ENCODE data around the gene EFNB3. TPM values are rescaled to one million over a fixed set of nuclear protein-coding genes. Genes with fewer than 3 reads are reported as not detected.

Gene EFNB3
- total and polyA plus RNA-seq, 3 experiments from 2014 or later, result not detected

DNA sequence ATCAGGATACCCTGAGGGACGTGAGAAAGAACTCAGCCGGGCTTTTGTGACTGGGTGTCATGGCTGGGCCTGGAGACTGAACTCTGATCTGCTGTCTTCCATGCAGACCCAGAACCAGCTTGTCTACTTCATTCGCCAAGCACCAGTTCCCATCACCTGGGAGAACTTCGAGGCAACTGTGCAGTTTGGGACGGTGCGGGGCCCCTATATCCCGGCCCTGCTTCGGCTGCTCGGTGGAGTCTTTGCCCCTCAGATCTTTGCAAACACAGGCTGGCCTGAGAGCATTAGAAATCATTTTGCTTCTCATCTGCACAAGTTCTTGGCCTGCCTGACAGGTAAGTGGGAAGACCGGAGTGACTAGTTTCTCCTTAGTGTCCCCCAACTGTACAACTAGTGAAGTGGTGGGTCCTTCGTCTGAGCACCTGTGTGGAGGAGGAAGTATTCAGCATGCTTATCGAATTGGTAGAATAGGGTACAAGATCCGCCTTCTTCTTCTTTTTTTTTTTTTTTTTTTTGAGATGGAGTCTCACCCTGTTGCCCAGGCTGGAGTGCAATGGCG lies 28.1 kb downstream of the EFNB3 start:
- Mint-ChIP-seq H3K27ac (no peak overlapping the region), H3K9me3 (no peaks in the 10 kb centered on the region), H3K4me1 (no peaks in the 10 kb centered on the region), H3K4me3 (no peak overlapping the region), H3K27me3 (peaks cover 15 to 21% of the 10 kb centered on the region in 2 donors), H3K36me3 (no peaks in the 10 kb centered on the region)
- Histone ChIP-seq H3K9me3 (ENCODE audit: low read length) (no peaks in the 10 kb centered on the region), H3K4me1 (ENCODE audit: insufficient read depth, low read length) (no peaks in the 10 kb centered on the region), H3K36me3 (ENCODE audit: insufficient read depth, low read length) (no peaks in the 10 kb centered on the region), H3K27me3 (ENCODE audit: insufficient read depth, low read length, poor library complexity, severe bottlenecking) (no peaks in the 10 kb centered on the region), H3K4me3 (ENCODE audit: low read length) (no peak overlapping the region), H3K27ac (ENCODE audit: low read depth, low read length) (no peak overlapping the region)
- POLR2A ChIA-PET, result no interaction called here
- CTCF ChIA-PET, result no interaction called here
- DNase-seq, result no peak

GRCh38 chr17:7737601-7738000 lies 32.6 kb downstream of the EFNB3 start:
- H3K36me3 Mint-ChIP-seq, result no peaks in the 10 kb centered on the region
- ChIA-PET POLR2A (no interaction called here), CTCF (no interaction called here)
- no peak overlapping the region for H3K27ac Mint-ChIP-seq
- Histone ChIP-seq H3K4me3 (ENCODE audit: low read length) (no peak overlapping the region), H3K36me3 (ENCODE audit: insufficient read depth, low read length) (no peaks in the 10 kb centered on the region), H3K9me3 (ENCODE audit: low read length) (no peaks in the 10 kb centered on the region), H3K27ac (ENCODE audit: low read depth, low read length) (no peak overlapping the region), H3K4me1 (ENCODE audit: insufficient read depth, low read length) (no peaks in the 10 kb centered on the region), H3K27me3 (ENCODE audit: insufficient read depth, low read length, poor library complexity, severe bottlenecking) (no peaks in the 10 kb centered on the region)
- DNase-seq, result no peak
- H3K4me3 Mint-ChIP-seq, result no peak overlapping the region
- no peaks in the 10 kb centered on the region for H3K4me1 Mint-ChIP-seq
- no peaks in the 10 kb centered on the region for H3K9me3 Mint-ChIP-seq
- H3K27me3 Mint-ChIP-seq, result peaks cover 16 to 33% of the 10 kb centered on the region in 2 donors

GRCh38 chr17:7739746-7740145 lies 34.7 kb downstream of the EFNB3 start:
- no peak overlapping the region for H3K27ac Mint-ChIP-seq
- H3K4me3 Mint-ChIP-seq, result no peak overlapping the region
- Histone ChIP-seq H3K4me3 (ENCODE audit: low read length) (no peak overlapping the region), H3K36me3 (ENCODE audit: insufficient read depth, low read length) (no peaks in the 10 kb centered on the region), H3K9me3 (ENCODE audit: low read length) (no peaks in the 10 kb centered on the region), H3K27me3 (ENCODE audit: insufficient read depth, low read length, poor library complexity, severe bottlenecking) (no peaks in the 10 kb centered on the region), H3K27ac (ENCODE audit: low read depth, low read length) (no peak overlapping the region), H3K4me1 (ENCODE audit: insufficient read depth, low read length) (no peaks in the 10 kb centered on the region)
- POLR2A ChIA-PET, result no interaction called here
- no peaks in the 10 kb centered on the region for H3K4me1 Mint-ChIP-seq
- CTCF ChIA-PET, result no interaction called here
- H3K27me3 Mint-ChIP-seq, result peaks cover 21 to 43% of the 10 kb centered on the region in 2 donors
- H3K36me3 Mint-ChIP-seq, result no peaks in the 10 kb centered on the region
- no peak for DNase-seq
- H3K9me3 Mint-ChIP-seq, result no peaks in the 10 kb centered on the region

DNA sequence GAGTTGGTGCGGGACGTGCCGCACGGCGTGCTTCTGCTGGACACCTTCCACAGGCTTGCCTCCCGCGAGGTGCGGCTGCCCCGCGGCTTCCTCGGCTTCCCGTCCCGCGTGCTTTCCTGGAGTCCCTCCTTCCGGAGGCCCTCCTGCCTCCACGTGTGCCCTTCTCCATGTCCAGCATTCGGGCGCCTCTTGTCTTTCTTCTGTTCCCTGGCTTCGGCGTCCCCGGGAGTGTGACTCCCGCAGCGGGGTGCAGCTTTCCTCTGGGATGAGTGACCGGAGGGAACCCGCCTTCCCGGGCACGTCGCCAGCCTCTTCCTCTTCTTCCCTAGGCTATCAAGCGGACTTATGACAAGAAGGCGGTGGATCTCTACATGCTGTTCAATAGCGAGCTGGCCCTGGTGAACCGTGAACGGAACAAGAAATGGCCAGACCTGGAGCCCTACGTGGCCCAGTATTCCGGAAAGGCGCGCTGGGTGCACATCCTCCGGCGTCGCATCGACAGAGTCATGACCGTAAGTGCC lies 35.5 kb downstream of the EFNB3 start:
- Histone ChIP-seq H3K9me3 (ENCODE audit: low read length) (no peaks in the 10 kb centered on the region), H3K27ac (ENCODE audit: low read depth, low read length) (no peak overlapping the region), H3K36me3 (ENCODE audit: insufficient read depth, low read length) (no peaks in the 10 kb centered on the region), H3K4me1 (ENCODE audit: insufficient read depth, low read length) (no peaks in the 10 kb centered on the region), H3K4me3 (ENCODE audit: low read length) (no peak overlapping the region), H3K27me3 (ENCODE audit: insufficient read depth, low read length, poor library complexity, severe bottlenecking) (no peaks in the 10 kb centered on the region)
- Mint-ChIP-seq H3K36me3 (no peaks in the 10 kb centered on the region), H3K27me3 (peaks cover 21 to 43% of the 10 kb centered on the region in 2 donors), H3K4me1 (no peaks in the 10 kb centered on the region), H3K27ac (peak overlapping the region in 1 of 8 donors; percentile 63), H3K4me3 (no peak overlapping the region), H3K9me3 (no peaks in the 10 kb centered on the region)
- no peak for DNase-seq
- ChIA-PET CTCF (no interaction called here), POLR2A (no interaction called here)

DNA sequence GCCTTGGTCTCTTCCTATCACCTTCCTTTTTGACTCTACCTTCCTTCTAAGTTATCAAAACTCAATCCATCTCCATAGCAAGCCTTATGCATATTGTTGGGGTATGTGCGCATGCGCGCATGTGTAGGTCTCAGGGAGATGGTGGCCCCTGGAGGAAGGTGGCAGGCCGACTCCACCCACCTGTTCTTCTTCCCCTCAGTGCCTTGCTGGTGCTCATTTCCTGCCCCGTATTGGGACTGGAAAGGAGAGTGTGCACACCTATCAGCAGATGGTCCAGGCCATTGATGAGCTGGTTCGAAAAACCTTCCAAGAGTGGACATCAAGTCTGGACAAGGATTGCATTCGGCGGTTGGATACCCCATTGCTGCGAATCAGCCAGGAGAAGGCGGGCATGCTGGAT lies 37.7 kb downstream of the EFNB3 start:
- POLR2A ChIA-PET, result no interaction called here
- Mint-ChIP-seq H3K9me3 (no peaks in the 10 kb centered on the region), H3K36me3 (no peaks in the 10 kb centered on the region), H3K27me3 (peaks cover 13 to 33% of the 10 kb centered on the region in 2 donors), H3K4me1 (no peaks in the 10 kb centered on the region), H3K4me3 (peak overlapping the region in 1 of 7 donors; percentile 1), H3K27ac (no peak overlapping the region)
- H3K4me1 ChIP-seq (ENCODE audit: insufficient read depth, low read length), result no peaks in the 10 kb centered on the region
- DNase-seq, result no peak
- CTCF ChIA-PET, result interaction anchor here (1.3 to 2.9 kb wide), 5 partner anchors 108 to 332 kb away, joined by 3 to 11 read pairs (median 7); no protein-coding TSS in a partner anchor
- H3K9me3 ChIP-seq (ENCODE audit: low read length), result no peaks in the 10 kb centered on the region
- H3K27ac ChIP-seq (ENCODE audit: low read depth, low read length), result no peak overlapping the region
- no peaks in the 10 kb centered on the region for H3K27me3 ChIP-seq (ENCODE audit: insufficient read depth, low read length, poor library complexity, severe bottlenecking)
- no peaks in the 10 kb centered on the region for H3K36me3 ChIP-seq (ENCODE audit: insufficient read depth, low read length)
- no peak overlapping the region for H3K4me3 ChIP-seq (ENCODE audit: low read length)

- H3K9me3 ChIP-seq (ENCODE audit: low read length), result no peaks in the 10 kb centered on the region
- no peak overlapping the region for H3K4me3 ChIP-seq (ENCODE audit: low read length)
- DNase-seq, result no peak
- Mint-ChIP-seq H3K4me1 (no peaks in the 10 kb centered on the region), H3K9me3 (no peaks in the 10 kb centered on the region), H3K27ac (no peak overlapping the region), H3K4me3 (no peak overlapping the region), H3K27me3 (peaks cover 11 to 27% of the 10 kb centered on the region in 2 donors), H3K36me3 (no peaks in the 10 kb centered on the region)
- H3K27me3 ChIP-seq (ENCODE audit: insufficient read depth, low read length, poor library complexity, severe bottlenecking), result no peaks in the 10 kb centered on the region
- ChIA-PET POLR2A (no interaction called here), CTCF (interaction anchor here (1.3 to 2.9 kb wide), 7 partner anchors 12 to 329 kb away, joined by 3 to 11 read pairs (median 4); partner anchors contain the start of genes CNTROB and TRAPPC1)
- H3K36me3 ChIP-seq (ENCODE audit: insufficient read depth, low read length), result no peaks in the 10 kb centered on the region
- no peak overlapping the region for H3K27ac ChIP-seq (ENCODE audit: low read depth, low read length)
- H3K4me1 ChIP-seq (ENCODE audit: insufficient read depth, low read length), result no peaks in the 10 kb centered on the region
Observed at GRCh38 chr17:7744416-7744815, 39.4 kb downstream of the EFNB3 start.

- Histone ChIP-seq H3K4me1 (ENCODE audit: insufficient read depth, low read length) (no peaks in the 10 kb centered on the region), H3K27me3 (ENCODE audit: insufficient read depth, low read length, poor library complexity, severe bottlenecking) (no peaks in the 10 kb centered on the region), H3K4me3 (ENCODE audit: low read length) (no peak overlapping the region), H3K27ac (ENCODE audit: low read depth, low read length) (no peak overlapping the region), H3K36me3 (ENCODE audit: insufficient read depth, low read length) (no peaks in the 10 kb centered on the region), H3K9me3 (ENCODE audit: low read length) (no peaks in the 10 kb centered on the region)
- Mint-ChIP-seq H3K4me1 (no peaks in the 10 kb centered on the region), H3K4me3 (no peak overlapping the region), H3K9me3 (no peaks in the 10 kb centered on the region), H3K36me3 (no peaks in the 10 kb centered on the region), H3K27me3 (peaks cover 9 to 19% of the 10 kb centered on the region in 2 donors), H3K27ac (no peak overlapping the region)
- no peak for DNase-seq
- CTCF ChIA-PET, result interaction anchor here (0.7 kb wide), 1 partner anchor 125 kb away, joined by 3 read pairs; no protein-coding TSS in a partner anchor
- POLR2A ChIA-PET, result interaction anchor here (0.7 kb wide), 1 partner anchor 186 kb away, joined by 12 read pairs; the partner anchor contains the start of genes CNTROB and TRAPPC1
Observed at GRCh38 chr17:7745748-7746470, 40.9 kb downstream of the EFNB3 start.

DNA sequence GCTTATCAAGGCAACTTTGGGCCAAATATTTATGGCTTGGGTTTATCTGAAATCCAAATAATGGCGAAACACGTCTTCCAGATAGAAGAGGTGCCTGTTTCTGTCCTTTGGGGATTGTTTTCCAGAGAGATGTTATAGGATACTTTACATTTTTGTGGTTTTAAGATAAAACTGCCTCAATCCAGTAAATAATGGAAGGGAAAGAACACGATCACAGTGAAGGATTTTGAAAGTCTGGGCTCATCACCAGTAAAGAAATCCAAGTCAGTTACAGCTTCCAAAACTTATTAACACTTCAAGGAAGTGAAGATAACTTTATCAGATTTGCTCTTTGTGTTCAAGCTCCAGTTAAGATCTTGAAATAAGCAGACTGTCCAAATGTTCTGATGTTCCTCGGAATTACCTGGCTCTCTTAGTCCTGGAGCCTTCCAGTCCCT lies 42.7 kb downstream of the EFNB3 start:
- no peaks in the 10 kb centered on the region for H3K4me1 Mint-ChIP-seq
- no peak overlapping the region for H3K4me3 Mint-ChIP-seq
- POLR2A ChIA-PET, result no interaction called here
- no peak overlapping the region for H3K27ac Mint-ChIP-seq
- no peaks in the 10 kb centered on the region for H3K36me3 Mint-ChIP-seq
- H3K36me3 ChIP-seq (ENCODE audit: insufficient read depth, low read length), result no peaks in the 10 kb centered on the region
- H3K4me1 ChIP-seq (ENCODE audit: insufficient read depth, low read length), result no peaks in the 10 kb centered on the region
- CTCF ChIA-PET, result no interaction called here
- H3K4me3 ChIP-seq (ENCODE audit: low read length), result no peak overlapping the region
- DNase-seq, result no peak
- peaks cover 5 to 17% of the 10 kb centered on the region in 2 donors for H3K27me3 Mint-ChIP-seq
- no peaks in the 10 kb centered on the region for H3K9me3 Mint-ChIP-seq
- H3K27me3 ChIP-seq (ENCODE audit: insufficient read depth, low read length, poor library complexity, severe bottlenecking), result no peaks in the 10 kb centered on the region
- no peak overlapping the region for H3K27ac ChIP-seq (ENCODE audit: low read depth, low read length)
- H3K9me3 ChIP-seq (ENCODE audit: low read length), result no peaks in the 10 kb centered on the region
